ENCODE data around the gene TRDMT1.

The TRDMT1 gene

DNA sequence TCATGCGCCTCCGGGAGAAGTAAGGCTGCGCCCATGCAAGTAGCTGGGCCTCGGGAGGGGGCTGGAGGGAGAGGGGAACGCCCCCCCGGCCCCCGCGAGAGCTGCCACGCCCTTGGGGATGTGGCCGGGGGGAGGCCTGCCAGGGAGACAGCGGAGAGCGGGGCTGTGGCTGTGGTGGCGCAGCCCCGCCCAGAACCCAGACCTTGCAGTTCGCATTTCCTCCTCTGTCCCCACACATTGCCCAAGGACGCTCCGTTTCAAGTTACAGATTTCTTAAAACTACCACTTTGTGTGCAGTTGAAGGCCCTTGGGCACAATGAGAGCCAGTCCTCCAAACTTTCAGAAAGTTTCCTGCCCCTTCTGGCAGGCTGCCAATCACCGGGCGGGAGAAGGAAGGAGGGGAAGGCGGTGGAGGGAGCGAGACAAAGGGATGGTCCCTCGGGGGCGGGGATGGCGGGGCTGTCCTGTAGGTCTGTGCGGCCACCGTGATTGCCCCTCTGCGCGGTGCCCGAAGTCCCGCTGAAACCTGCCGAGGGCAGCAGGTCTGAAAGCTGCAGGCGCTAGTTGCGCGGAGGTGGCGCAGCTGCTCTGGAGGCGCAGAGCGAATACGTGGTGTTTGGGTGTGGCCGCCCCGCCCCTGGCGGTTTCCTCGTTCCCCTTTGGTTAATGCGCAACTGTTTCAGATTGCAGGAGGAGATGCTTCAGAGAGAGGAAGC is 28.7 kb upstream of the TRDMT1 start:
- DNase-seq = peak; percentile 90

DNA sequence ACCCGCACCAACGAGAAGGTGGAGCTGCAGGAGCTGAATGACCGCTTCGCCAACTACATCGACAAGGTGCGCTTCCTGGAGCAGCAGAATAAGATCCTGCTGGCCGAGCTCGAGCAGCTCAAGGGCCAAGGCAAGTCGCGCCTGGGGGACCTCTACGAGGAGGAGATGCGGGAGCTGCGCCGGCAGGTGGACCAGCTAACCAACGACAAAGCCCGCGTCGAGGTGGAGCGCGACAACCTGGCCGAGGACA is 28.2 kb upstream of the TRDMT1 start:
- no peak for DNase-seq

DNA sequence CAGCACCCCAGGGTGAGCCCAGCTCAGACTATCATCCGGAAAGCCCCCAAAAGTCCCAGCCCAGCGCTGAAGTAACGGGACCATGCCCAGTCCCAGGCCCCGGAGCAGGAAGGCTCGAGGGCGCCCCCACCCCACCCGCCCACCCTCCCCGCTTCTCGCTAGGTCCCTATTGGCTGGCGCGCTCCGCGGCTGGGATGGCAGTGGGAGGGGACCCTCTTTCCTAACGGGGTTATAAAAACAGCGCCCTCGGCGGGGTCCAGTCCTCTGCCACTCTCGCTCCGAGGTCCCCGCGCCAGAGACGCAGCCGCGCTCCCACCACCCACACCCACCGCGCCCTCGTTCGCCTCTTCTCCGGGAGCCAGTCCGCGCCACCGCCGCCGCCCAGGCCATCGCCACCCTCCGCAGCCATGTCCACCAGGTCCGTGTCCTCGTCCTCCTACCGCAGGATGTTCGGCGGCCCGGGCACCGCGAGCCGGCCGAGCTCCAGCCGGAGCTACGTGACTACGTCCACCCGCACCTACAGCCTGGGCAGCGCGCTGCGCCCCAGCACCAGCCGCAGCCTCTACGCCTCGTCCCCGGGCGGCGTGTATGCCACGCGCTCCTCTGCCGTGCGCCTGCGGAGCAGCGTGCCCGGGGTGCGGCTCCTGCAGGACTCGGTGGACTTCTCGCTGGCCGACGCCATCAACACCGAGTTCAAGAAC is 27.7 kb upstream of the TRDMT1 start:
- peak; percentile 91 for DNase-seq

DNA sequence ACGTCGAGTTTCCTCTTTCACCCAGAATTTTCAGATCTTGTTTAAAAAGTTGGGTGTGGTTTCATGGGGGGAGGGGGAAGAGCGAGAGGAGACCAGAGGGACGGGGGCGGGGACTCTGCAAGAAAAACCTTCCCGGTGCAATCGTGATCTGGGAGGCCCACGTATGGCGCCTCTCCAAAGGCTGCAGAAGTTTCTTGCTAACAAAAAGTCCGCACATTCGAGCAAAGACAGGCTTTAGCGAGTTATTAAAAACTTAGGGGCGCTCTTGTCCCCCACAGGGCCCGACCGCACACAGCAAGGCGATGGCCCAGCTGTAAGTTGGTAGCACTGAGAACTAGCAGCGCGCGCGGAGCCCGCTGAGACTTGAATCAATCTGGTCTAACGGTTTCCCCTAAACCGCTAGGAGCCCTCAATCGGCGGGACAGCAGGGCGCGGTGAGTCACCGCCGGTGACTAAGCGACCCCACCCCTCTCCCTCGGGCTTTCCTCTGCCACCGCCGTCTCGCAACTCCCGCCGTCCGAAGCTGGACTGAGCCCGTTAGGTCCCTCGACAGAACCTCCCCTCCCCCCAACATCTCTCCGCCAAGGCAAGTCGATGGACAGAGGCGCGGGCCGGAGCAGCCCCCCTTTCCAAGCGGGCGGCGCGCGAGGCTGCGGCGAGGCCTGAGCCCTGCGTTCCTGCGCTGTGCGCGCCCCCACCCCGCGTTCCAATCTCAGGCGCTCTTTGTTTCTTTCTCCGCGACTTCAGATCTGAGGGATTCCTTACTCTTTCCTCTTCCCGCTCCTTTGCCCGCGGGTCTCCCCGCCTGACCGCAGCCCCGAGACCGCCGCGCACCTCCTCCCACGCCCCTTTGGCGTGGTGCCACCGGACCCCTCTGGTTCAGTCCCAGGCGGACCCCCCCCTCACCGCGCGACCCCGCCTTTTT is 26.9 kb upstream of the TRDMT1 start, which contains the start of gene VIM:
Gene VIM, plus strand, starts transcription at position 151 of the 925 bp plus-strand sequence. CDS start 1,182 bp downstream, outside the sequence.
- DNase-seq = peak; percentile 90

DNA sequence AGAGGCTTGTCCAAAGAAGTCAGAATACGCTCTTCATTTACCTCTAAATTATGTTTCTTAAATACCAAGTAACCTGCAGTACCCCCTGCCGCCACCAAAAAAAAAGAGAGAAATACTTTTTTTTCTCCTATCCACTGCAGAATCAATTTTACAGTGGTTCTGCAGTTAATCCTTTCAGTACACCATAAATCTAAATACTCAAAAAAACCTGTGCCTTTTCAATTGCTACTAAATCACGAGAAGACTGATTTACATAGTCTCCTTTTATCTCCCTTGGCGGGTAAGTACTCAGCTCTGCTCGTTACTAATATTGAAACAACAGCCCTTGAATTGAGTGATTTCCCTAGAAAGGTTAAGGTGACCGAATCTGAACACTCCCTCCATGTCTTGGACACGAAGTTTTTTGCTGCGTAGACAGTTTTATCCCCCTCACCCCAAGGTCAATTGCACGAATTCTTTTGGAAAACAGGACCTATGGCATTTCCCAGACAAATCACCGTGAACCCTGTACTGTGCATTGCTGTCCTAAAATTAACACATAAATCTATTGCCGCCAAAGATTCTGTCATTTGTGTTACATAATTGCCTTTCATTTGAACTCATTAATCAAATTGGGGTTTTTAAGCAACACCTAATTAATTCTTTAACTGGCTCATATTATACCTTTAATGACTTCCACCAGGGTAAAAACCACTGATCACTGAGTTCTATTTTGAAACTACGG is 26.1 kb upstream of the TRDMT1 start:
- DNase-seq = no peak

DNA sequence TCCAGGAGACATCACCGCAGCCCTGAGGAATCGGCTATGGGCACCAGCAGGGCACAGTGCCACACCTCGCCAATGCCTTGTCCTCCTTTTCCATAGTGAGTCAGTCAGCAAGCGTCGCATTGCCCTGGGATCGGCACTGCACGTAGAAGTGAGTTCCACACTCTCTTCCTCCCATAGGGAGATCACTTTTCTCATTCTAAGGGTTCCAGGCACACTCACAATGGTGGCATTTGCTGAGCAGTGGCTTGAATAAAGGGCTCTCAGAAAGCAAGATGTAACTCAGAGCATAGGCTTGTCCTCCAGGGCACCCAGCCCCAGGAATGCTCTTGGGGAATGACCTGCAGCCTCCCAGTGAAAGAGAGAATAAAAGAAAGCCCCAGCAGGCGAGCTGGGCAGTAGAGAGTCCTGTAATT is 25.4 kb upstream of the TRDMT1 start:
- no peak for DNase-seq

DNA sequence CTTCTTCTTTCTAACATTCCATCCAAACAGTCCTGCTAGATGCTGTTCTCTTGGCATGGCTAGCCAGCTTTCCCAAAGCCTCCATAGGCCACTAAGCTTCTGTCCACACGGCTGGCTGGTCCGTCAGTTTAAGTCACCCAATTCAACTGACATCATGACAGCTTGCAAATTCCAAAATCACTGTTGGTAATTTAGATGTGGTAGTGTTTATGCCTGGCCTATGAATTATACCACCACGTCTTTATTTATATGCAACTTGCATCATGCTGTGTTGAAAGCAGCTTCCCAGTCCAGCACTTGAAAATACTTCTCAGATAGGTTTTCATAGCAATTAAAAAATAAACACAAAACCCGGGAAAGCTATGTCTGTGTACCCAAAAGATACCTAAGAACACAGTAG is 24.3 kb upstream of the TRDMT1 start:
- no peak for DNase-seq

DNA sequence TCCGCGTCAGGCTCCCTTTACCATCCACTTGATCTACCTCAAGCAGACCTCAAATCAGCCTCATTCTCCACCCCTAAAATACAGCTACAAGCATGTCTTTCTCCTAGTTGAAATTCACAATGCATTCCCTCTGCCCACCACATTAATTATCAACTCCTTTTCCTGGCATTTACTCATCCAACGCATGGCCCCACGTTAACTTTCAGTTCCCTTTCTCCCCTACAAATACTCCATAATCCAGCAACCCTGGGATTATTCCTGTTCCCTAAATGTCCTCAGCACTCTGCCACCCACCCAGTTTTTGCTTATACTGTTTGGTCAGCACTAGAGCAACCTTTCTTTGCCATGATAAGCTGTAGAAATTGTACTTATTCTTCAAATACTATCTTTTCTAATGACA is 20.9 kb upstream of the TRDMT1 start:
- DNase-seq = no peak

DNA sequence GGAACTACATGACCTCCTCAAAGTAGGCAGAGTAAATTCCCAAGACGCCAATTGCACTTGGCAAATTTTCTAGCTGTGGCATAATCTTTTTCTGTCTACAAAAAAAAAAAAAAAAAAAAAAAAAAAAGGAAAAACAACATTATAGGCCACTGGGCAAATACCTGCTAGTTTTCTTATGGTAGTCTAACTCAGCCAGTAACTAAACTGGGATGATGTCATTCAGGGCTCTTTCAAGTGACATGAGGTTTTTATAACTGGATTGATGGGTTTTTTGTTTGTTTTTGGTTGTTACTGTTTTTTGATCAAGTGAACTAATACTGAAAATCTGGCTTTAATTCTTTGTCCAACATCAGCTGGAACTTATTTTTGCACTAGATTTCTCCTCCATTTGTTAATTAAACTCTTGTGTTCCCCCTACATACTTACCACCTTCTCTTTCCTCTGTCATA is 19.2 kb upstream of the TRDMT1 start:
- DNase-seq = no peak

DNA sequence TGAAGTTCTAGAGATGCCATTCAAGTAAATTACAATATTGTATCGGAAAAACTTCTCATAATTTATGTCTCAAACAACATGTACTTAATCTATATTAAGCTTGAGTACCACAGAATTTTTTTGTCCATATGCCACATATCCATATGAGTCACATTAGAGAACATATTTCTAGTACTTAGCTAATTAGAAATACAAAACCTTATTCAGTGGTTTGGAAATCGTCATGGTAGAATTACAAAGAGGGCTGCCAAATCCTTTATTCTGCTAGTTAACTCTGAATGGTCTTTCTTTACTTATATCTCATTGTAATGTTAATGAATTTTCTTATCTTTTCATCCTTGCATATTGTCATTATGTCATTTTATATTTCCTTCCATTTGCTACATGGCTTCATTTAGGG is 17.6 kb upstream of the TRDMT1 start:
- no peak for DNase-seq

DNA sequence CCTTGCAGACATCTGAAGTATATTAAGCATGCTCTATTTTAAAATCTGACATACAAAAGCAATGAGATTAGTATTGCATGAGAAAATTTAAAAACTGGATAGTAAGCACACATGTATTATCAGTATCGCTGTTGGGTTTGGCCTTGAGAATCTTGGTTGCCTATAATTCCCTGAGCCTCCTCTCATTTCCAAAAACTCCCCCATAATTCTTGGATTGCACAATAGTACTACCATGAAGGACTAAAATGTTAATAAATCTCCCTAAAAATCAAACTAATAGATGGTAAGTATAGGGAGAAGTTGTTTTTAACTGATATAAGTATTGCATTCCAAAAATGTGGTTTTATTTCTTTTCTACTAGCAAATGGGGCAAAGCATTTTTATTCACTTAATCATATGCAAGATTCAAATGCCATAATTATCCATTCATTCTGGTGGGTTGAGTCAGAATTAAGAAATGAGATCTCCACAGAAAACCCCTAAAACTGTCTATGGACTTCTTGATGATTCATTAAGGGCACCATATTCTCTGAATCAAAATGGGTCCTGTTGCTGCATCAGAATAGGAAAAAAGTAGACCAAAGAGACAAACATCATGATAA is 16.3 kb upstream of the TRDMT1 start:
- no peak for DNase-seq

DNA sequence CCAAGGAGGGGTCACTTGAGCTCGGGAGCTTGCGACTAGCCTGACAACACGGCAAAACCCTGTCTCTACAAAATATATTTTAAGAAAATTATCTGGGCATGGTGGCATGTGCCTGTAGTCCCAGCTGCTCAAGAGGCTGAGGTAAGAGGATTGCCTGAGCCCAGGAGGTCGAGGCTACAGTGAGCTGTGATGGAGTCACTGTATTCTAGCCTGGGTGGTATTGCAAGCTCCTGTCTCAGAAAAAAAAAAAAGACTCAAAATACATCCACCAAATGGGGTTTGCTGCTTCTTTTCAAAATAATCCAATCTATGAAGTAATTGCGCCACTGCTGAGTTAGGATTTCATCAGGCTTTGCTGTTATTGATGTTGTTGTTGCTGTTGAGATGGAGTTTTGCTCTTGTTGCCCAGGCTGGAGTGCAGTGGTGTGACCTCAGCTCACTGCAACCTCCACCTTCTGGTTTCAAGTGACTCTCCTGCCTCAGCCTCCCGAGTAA is 15.5 kb upstream of the TRDMT1 start:
- DNase-seq = no peak

DNA sequence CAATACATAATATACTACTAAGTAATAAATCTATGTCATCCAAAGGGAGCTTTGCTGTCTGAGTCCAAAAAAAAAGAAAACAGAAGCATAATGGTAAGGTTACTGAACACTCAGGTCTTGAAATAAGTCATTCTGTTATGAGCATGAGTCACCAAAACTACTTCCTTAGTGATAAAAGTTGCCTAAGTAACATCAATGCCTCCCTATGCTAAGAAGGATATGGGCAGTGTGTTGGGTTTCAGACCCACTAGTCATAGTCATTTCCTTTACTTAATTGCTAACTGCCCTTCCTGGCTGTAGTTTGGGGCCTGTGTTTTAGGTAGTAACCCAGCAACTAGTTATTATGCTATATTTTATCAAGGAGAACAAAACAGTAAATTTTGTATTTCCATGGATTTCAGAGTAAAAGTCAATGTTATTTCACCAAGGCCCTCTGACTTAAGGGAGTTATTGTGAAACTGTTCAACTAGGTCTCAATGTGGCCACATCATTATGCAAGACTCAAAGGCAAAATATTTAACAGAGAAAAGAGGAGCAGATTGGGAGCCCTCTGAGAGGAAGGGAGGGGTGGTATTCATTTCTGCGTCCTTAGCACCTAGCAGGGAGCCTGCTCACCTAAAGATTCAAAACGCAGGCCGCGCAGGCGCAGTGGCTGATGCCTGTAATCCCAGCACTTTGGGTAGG is 14.9 kb upstream of the TRDMT1 start:
- no peak for DNase-seq

DNA sequence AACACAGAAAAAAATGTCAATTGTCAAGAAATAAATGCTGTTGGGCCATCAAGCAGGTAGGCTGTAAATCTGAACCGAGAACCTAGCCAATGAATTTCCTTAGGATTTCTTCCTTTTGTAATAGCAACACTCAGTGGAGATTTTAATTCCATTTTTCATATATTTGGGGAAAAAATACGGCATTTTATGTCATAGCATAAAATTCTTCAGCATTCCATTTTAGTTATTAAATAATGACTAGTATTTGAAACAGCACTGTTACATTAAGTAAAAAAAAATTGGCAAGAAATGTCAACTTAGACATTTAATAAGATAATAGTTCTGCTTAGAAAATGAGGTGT is 14.3 kb upstream of the TRDMT1 start:
- DNase-seq = no peak

DNA sequence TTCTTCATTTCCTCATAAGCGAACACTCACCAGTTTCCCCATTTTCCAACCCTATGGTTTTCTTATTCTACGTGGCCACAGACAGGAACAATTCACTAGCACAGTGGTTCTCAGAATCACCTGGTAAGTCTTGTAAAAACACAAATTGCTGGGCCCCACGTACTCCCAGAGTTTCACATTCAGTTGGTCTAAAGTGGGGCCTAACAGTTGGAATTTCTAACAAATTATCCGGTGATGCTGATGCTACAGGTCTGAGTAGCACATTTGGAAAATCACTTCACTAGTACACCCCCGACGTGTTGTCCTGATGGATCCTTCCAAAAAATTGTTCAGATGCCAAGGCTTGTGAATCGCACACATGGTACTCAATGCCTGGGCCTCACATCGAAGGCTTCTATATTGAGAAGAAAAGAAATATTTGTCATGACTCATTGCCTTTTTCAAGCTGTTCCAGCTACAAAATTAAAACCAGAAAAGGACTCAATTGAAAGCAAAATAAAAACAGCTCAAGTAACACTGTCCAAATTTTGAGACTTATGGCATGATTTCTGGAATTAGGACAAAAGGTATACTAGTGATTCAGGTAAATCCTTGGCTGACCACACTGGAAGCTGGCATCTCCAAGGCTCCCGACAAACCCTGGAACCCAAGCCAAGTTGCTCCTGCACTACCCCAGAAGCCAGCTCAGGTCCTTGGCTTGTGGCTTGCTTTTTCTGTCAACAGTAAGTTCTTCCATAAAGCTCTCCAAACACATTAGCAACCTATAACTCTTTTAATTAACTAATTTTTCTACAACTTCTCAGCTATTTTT is 13.7 kb upstream of the TRDMT1 start:
- no peak for DNase-seq

DNA sequence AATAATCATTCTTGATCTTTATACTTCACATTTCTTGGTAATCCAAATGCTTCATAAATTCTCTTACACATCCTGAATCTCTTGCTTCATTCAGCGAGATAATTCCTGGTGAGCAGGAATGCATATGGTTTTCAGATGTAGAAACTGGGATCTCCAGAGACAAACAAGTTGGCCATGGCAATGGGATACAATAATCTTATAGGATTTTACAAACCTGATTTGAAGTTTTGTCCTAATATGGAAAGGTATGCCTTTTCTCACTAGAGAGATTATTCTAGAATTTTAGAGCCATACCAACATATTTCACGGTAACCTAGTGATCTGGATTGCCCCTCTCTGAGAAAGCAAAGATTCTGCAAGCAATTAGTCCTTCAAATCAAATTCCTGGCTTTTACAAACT is 13.1 kb upstream of the TRDMT1 start:
- DNase-seq = no peak

DNA sequence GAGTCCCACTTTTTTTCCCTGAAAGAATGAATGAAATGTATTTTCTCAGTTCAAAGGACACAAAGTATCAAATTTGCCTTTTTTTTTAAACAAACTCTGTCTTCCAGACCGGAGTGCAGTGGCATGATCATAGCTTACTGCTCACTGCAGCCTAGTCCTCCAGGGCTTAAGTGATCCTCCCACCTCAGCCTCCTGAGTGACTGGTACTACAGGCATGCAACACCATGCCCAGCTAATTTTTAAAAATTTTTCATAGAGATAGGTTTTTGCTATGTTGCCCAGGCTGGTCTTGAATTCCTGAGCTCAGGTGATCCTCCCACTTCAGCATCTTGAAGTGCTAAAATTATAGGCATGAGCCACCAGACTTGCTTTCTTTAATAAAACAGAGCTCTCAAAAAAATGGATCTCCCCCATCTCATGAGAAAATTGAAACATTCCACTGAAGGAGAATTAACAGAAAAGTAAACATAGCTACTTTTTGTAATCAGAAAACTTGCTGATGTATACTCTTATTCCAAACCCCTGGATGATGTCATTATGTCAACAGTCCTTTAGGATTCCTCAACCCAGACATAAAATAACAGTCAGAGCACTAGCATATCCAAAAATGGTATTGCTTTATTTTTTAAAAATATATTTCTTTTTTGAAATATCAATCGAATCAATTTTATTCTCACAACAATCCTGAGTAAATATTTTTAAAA is 12.3 kb upstream of the TRDMT1 start:
- no peak for DNase-seq

DNA sequence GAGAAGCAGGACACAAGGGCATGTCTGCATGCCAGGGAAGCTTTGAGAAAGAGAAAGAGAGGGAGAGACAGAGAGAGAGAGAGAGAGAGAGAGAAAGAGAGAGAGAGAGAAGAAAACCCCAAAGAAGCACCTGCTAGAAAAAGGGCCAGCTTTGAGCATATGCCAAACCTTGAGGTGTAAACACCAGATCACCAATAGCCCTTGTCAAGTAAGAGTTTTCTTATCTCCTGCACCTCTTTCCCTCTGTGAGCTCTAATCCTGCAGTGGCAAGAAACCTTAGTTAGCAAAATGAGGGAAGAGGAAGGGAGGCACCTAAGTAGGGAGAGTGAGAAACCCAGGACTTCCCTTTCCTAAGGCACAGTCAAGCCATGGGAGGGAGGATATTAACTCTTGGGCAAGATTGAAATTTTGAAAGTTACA is 11.3 kb upstream of the TRDMT1 start:
- no peak for DNase-seq

DNA sequence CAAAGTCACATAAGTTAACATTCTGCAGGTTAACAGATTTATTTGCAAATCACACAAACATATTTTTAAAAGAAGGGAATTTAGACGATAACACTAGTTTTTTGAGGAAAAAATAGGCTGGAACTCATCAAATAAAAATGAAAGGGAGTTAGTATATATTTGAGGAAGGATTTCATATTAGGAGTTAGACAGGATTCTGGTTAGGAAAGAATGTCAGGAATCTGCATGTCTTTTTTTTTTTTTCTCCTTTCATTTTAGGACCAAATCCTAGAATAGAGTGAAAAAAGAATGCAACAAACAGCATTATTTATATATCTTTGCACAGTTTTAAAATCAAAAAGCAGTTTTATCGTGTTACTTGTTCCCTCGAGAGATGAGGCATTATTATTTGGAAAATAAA is 8.9 kb upstream of the TRDMT1 start:
- no peak for DNase-seq

DNA sequence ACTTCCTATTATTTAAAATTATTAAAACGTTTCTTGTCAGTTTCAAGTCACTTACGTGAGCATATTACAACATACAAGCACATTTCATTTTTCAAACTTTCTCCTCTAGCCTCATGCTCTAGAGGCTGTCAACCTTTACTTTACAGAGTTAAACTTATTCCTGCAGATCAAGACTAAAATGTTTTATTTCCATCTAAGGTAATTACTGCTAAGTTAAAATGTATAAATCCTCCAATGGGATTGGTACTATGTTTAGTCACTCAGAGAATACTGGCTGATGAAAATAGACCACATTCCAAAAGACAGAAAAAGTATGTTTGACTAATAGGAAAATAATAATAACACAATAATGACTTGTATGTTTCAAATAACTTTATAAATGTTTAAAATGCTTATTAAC is 8.4 kb upstream of the TRDMT1 start:
- no peak for DNase-seq

Measured in activated T-cell treated with anti-CD3 and anti-CD28 coated beads, Interleukin-2, amount 50 U/mL, for 1 hour (primary cell).